Measurements from ENCODE around the gene DBP.

Gene DBP

GRCh38 chr19:48627865-48628314 is 9.3 kb downstream of the DBP start:
- H3K36me3 ChIP-seq: peaks cover 0 to 69% (median 7%) of the 10 kb centered on the region in 3 donors
- no peaks in the 10 kb centered on the region for H3K9me3 ChIP-seq
- peaks cover 0 to 46% (median 31%) of the 10 kb centered on the region in 4 donors for H3K4me1 ChIP-seq
- no peak overlapping the region for H3K27ac ChIP-seq
- TF ChIP-seq, protein P1, sequence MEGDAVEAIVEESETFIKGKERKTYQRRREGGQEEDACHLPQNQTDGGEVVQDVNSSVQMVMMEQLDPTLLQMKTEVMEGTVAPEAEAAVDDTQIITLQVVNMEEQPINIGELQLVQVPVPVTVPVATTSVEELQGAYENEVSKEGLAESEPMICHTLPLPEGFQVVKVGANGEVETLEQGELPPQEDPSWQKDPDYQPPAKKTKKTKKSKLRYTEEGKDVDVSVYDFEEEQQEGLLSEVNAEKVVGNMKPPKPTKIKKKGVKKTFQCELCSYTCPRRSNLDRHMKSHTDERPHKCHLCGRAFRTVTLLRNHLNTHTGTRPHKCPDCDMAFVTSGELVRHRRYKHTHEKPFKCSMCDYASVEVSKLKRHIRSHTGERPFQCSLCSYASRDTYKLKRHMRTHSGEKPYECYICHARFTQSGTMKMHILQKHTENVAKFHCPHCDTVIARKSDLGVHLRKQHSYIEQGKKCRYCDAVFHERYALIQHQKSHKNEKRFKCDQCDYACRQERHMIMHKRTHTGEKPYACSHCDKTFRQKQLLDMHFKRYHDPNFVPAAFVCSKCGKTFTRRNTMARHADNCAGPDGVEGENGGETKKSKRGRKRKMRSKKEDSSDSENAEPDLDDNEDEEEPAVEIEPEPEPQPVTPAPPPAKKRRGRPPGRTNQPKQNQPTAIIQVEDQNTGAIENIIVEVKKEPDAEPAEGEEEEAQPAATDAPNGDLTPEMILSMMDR (IDR thresholded peaks at IDR 0.05): no peak
- H3K27me3 ChIP-seq: no peaks in the 10 kb centered on the region
- intact Hi-C loops (cut with DNase I; ENCODE audit: low total_unique reads): no loop called here
- H3K4me3 ChIP-seq: no peak overlapping the region
- DNase-seq: no peak

DNA sequence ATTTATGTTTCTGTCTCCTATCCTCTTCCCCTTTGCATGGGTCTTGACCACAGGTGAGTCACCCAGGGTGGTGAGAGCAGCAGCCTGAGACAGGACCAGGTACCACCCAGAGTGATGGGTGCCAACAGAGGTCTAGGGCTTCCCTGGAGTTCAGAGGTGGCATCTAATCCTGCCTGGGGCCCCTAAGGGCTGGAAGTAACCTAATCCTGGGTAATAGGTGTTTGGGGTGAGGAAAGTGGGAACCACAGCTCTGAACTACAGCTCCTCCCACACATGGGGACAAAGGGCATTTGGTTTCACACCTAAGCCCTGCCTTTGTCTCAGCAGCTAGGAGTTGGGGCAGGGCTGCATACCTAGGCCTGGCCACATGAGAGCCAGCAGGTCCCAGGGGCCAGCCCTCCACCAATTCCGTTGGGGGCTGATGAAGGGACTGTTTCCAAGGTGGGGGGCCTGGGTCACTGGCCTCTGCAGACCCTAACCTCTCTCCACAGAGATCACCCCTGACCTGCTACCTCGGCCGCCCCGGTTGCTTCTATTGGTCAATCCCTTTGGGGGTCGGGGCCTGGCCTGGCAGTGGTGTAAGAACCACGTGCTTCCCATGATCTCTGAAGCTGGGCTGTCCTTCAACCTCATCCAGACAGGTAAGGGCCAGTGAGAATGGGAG is 9.8 kb downstream of the DBP start:
- Histone ChIP-seq H3K4me1 (peaks cover 0 to 45% (median 30%) of the 10 kb centered on the region in 4 donors), H3K27ac (no peak overlapping the region), H3K9me3 (no peaks in the 10 kb centered on the region), H3K36me3 (peaks cover 0 to 69% (median 7%) of the 10 kb centered on the region in 3 donors), H3K4me3 (no peak overlapping the region), H3K27me3 (no peaks in the 10 kb centered on the region)
- intact Hi-C loops (cut with DNase I; ENCODE audit: low total_unique reads): no loop called here
- peak in 1 of 2 donors; percentile 72 for DNase-seq
- TF ChIP-seq, protein P1 (IDR thresholded peaks at IDR 0.05): no peak

DNA sequence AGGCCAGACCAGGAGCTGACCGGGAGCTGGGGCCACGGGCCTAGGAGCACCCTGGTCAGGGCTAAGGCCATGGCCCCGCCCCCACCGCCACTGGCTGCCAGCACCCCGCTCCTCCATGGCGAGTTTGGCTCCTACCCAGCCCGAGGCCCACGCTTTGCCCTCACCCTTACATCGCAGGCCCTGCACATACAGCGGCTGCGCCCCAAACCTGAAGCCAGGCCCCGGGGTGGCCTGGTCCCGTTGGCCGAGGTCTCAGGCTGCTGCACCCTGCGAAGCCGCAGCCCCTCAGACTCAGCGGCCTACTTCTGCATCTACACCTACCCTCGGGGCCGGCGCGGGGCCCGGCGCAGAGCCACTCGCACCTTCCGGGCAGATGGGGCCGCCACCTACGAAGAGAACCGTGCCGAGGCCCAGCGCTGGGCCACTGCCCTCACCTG is 11.3 kb downstream of the DBP start:
- no peak overlapping the region for H3K4me3 ChIP-seq
- peaks cover 0 to 40% (median 30%) of the 10 kb centered on the region in 4 donors for H3K4me1 ChIP-seq
- H3K36me3 ChIP-seq: peaks cover 0 to 61% (median 7%) of the 10 kb centered on the region in 3 donors
- no peak overlapping the region for H3K27ac ChIP-seq
- H3K27me3 ChIP-seq: no peaks in the 10 kb centered on the region
- intact Hi-C loops (cut with DNase I; ENCODE audit: low total_unique reads): no loop called here
- no peaks in the 10 kb centered on the region for H3K9me3 ChIP-seq
- TF ChIP-seq, protein P1 (IDR thresholded peaks at IDR 0.05): no peak
- peak in 1 of 2 donors; percentile 71 for DNase-seq

GRCh38 chr19:48624791-48625723 is 12.1 kb downstream of the DBP start:
- Histone ChIP-seq H3K4me3 (peak overlapping the region; percentile 56 to 64), H3K27me3 (no peaks in the 10 kb centered on the region), H3K36me3 (peaks cover 0 to 52% (median 7%) of the 10 kb centered on the region in 3 donors), H3K9me3 (no peaks in the 10 kb centered on the region), H3K4me1 (peaks cover 0 to 39% (median 28%) of the 10 kb centered on the region in 4 donors), H3K27ac (peak overlapping the region; percentile 80 to 81)
- TF ChIP-seq, protein P1 (IDR thresholded peaks at IDR 0.05): no peak
- intact Hi-C loops (cut with DNase I; ENCODE audit: low total_unique reads): no loop called here
- peak in 1 of 2 donors; percentile 69 for DNase-seq

DNA sequence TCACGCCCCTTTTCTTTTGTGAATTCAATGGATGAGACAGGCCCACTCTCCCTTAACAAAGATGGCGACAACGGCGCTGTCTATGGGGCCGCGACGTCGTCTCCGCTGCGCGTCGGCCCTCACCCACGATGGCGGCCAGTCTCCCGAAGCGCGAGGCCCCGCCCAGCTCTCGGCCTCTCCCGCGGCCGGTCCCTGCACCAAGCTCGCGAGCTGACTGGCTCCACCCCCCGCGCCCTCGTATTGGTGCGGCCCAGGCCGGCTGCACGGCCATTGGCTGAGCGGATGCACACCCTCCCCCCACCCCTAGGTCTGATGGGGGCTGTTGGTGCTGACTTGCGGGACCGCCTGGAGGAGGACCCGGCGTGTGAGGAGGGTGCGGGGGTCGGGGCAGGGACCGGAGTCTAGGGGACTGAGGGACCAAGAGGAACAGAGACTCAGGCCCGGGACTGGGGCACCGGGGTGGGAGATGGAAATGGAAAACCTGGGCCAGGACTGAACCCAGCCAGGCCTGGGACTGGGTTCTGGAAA is 13.0 kb downstream of the DBP start:
- no peaks in the 10 kb centered on the region for H3K27me3 ChIP-seq
- H3K27ac ChIP-seq: peak overlapping the region; percentile 80 to 81
- no peaks in the 10 kb centered on the region for H3K9me3 ChIP-seq
- peaks cover 0 to 42% (median 29%) of the 10 kb centered on the region in 4 donors for H3K4me1 ChIP-seq
- peak; percentile 98 to 99 for DNase-seq
- H3K36me3 ChIP-seq: peaks cover 0 to 43% (median 7%) of the 10 kb centered on the region in 3 donors
- intact Hi-C loops (cut with DNase I; ENCODE audit: low total_unique reads): no loop called here
- peak overlapping the region; percentile 56 to 64 for H3K4me3 ChIP-seq
- TF ChIP-seq, protein P1 (IDR thresholded peaks at IDR 0.05): peak in 1 of 2 experiments; percentile 7

Data from tibial artery (tissue), 4 donors.